RKO (cell line): ENCODE data around the gene AGAP3.

ENCODE experiments used
- DNase-seq: peaks from one replicate; pipeline ENCODE4 v3.0.0-alpha.2; 2016; ENCODE audit warnings: low spot score

Gene AGAP3

DNA sequence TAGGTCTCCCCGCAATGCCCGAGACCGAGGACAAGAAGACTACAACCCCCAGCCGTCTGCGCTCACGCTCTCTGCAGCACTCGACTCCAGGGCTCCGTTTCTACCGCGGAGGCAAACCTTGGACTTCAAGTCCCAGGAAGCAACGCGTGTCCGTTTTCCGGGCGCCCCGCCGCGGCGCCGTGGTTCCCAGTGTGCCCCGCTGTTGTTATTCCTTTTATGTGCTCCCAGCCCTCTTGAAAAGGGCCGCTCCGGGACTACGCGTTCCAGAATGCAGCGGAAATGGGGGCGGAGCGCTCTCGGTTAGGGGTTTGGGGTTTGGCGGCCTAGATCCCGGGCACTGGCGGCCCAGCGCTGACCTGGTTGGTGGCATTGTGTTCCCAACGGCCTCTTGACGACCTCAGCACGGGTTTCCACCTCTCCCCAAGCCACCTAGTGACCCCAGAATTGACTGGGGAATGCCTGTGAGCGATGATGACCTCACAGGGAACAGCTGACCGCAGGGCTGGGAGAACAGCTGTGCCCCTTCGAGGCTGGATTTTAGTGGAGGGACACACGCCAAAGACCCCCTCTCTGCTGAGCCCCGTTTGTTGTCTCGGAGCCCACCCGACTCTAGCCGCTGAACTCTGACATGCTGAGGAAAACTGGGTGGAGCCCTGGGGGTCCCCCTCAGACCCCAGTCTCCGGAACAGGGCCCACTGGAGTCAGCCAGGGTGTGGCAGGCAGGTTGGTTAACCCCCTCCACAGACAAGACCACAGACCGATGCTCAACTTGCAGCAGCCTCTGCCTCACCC lies 28.1 kb upstream of the AGAP3 start:
- DNase-seq, result peak; percentile 100

DNA sequence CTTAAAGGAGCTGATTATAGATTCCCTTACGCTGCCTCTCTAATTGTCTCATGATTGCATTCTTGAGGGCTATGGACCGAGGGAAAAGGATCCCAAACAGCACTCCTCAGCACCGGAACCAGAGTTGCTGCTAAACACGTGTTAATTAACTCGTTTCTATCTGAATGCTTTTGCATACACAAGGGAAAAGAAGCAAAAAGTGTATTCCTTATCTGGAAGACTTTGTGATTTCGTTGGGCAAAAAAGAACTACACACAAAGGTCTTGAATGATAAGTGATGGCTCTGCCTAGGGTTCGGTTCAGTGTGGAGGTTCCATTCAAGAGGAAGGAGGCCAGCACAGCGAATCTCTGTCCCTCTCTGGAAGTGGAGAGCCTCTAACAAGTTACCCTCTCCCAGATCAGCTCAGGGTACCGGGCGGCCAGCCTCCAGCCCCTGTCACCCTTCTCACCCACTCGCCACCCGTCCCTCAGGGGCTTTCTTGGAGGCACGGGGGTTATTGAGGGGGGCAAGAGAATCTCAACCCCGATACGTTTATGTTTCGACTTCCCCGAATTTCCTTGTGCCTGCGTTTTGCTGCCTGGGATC lies 27.4 kb upstream of the AGAP3 start:
- DNase-seq, result peak; percentile 69

DNA sequence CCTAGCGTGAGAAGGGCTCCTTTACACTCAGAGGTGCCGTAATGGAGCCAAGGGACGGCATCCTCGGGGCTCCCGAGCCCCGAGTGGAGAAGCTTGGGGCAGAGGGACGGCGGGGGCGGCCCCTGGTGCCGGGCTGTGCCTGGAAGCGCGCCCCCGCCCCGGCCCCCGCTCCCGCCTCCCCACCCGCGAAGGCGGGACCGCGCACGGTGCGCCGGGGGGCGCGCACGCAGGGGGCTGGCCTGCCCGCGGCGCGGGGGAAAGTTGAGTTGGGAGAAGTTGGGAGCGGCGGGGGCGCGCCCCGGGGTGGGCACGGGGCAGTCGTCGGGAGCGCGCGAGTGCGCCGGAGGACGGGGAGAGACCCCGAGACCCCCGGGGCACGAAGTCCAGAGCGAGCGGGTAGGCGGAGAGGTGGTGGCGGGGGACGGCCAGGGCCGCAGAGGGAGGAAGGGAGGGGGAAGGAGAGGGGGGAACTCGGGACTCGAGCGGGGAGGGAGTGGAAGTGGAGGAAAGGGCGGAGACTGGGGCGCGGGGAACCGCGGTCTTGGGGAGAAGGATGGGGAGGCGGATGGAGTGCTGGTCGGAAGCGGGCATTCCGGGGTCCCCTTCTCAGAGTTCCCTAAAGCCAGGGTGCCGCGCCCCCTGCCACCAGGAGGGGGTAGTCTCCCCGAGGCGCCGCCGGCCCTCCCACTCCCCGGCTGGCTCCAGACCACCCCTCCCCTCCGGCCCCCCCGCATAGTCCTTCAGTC lies 26.7 kb upstream of the AGAP3 start, which contains the start of gene SLC4A2:
Gene SLC4A2, plus strand, starts transcription at position 223 of the 746 bp plus-strand sequence. CDS start 2,399 bp downstream, outside the sequence.
- DNase-seq, result peak; percentile 84

DNA sequence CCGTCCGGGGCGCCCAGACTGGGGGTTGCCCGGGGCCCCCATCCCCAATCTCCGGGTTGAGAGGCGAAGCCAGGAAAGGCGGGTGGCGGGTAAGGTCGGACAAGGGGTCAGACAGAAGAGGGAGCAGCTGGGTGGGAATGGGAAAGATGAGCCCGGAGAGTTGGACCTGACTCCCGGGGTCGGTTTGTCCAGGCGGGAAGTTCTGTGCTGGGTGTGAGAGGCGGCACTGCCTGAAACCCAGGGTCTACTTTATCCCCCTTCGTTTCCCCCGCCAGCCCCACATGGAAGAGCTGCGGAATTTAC lies 26.2 kb upstream of the AGAP3 start:
- DNase-seq, result no peak

DNA sequence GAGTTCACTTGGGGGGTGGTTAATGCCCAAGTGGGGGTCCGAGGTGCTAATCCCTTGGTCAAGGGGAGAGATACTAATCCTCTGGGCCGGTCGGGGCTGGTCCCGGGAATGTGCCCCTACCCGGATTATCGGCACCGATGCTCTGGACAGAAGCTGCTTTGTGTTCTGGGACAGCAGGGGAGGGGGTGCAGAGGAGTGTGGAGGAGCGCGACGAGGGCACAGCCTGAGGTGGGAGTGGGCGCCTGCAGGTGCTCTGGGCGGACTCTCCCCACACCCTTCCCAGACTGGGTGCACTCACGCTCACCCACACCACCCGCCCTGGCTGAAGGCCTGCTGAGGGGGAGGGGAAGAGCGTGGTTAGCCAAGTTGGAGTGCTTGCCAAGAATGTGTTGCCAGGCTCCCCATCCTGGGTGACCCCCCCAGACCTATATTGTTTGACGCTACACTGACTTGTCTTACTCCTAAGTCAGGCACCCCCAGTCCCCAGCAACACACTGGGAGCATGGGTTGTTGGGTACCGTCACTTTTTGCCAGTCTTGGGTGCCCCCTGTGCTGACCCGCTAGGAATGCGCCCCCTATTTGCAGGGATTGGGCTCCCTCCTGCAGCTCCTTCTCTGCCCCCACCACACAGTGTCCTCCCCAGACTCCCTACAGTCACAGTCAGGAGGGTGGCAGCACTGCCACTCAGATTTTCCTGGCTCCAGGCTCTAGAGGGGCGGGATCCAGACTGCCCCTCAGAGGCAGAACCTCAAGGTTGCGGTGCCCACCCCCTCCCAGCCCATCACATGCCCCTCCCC lies 25.7 kb upstream of the AGAP3 start:
- peak; percentile 89 for DNase-seq

DNA sequence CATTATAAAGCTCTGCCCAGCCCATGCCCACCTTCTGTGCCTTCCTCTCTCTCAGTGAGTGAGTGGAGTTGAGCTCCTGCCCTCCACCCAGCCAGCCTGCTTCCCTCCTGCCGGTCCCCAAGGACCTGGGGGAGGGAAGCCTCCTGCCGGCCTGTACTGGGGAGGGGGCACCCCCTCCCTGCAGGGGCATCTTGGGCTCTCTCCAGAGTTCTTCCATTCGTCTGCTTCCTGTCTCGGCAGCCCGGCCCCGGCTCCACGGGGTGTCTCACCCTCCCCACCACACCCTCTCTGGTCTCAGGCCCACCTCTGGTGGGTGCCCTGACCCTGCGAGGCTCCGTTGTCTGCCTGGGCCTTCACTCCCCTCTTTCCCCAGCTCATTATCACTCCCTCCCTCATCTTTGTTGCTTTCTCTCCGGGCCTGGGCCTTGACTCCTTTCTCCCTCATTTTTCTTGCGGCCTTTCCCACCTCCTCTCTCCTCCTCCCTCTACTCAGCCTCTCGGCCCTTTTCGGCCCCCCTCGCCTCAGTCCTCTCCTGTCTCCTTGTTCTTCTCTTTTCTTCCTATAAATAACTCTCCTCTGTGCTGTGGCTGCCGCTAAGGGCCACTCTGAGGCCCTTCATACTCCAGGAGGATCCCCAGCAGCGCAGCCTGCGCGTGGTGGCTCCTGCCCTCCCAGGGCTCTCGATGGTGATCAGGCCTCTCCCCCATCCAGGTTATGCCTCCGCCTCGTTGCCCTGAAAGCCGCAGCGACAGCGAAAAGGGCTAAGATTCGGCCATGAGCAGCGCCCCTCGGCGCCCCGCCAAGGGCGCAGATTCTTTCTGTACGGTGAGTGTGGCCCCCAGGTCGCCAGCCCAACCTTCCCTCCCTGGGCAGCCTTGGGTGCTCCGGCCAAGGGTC lies 24.8 kb upstream of the AGAP3 start:
- DNase-seq, result peak; percentile 57

DNA sequence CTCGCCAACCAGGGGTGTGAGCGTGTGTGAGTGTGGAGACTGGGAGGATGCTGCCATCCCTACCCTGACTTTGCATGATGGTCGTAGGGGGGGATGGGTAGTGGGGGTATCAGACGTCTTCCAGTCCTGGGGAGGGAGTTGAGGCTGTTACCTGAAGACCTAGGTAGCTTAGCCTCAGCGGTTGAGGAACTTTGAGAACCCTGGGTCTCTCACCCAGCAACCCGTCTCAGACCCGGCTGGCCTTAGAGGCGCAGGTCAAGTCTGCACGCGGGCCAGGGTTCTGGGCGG lies 24.2 kb upstream of the AGAP3 start:
- DNase-seq, result no peak

DNA sequence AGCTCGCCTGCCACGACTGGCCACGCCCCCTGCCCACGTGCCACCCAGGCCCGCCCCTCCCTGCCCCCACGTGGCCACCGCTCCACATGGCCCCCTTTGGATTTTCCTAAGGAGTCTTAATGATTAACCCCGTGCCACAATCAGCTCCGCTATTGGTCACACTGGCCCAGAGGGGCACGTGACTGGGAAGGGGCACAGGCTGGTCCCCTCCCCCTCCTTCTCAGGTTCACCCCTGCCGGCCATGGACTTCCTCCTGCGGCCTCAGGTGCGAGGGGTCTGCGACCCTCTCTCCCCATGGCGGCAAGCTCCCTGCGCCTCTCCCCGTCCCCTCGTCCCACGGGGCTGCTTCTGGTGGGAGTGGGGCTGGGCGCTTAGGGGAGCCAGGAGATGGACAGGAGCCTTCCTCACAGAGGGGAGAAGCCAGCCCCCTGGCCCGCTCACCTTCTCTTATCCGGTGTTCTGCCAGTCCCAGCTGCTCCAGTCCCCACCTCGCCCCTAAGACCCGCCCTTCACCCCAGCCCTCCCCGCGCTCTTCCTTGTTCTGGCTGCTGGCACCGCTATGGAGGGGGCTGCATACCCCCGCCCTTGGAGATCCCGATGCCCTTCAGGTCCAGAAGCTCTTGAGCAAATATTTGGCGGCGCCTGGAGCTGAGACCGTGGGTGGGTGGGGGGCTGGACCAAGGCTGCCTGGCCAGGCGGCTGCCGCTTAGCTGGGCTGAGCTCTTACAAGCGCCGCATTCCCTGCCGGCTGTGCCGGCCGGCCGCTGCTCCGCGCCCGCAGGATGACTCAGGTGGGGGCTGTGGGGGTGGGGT lies 23.7 kb upstream of the AGAP3 start:
- DNase-seq, result peak; percentile 95

DNA sequence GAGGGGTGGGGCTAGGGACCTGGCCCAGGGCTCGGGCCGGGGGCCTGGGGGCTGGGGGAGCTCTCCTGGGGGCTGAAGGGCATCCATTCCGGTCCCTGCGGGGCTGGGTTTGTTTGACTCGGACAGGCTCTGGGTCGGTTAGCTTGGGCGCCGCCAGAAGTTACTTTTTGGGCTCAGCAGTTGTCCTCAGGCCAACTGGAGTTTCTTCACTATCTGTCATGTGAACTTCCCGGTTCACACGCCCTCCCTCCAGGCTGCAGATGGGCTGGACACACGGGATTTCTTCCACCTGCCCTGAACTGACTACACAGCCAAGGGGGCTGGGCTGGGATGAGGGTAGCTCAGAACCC lies 23.1 kb upstream of the AGAP3 start:
- DNase-seq, result peak; percentile 53

DNA sequence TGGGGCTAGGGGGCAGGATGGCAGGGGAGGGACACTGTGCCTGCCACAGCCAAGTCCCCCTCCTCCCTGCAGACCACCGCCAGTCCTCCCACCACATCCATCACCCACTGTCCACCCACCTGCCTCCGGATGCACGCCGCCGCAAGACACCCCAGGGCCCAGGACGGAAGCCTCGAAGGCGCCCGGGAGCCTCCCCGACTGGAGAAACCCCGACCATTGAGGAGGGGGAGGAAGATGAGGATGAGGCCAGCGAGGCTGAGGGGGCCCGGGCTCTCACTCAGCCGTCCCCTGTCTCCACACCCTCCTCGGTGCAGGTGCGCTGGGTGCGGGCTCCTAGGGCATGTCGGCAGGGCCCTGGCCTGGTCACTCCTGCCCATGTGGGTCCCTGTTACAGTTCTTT lies 21.8 kb upstream of the AGAP3 start:
- DNase-seq, result no peak

DNA sequence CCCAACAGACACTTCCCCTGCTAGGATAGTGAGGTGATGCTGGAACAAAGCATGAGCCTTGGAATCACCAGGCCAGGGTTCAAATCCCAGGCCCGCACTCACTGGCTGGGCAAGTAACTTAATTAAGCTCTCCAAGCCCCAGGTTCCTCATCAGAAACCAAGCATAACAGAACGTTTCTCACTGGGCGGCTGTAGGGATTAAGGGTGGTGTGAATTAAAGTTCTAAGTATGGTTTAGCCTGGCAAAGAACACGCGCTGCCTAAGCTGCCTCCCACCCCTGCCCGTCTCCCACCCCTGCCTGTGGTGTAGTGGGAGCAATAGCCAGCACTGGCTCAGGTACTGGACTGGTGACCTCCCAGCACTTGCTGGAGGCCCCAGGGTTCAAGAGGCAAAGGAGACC lies 21.3 kb upstream of the AGAP3 start:
- DNase-seq, result no peak

DNA sequence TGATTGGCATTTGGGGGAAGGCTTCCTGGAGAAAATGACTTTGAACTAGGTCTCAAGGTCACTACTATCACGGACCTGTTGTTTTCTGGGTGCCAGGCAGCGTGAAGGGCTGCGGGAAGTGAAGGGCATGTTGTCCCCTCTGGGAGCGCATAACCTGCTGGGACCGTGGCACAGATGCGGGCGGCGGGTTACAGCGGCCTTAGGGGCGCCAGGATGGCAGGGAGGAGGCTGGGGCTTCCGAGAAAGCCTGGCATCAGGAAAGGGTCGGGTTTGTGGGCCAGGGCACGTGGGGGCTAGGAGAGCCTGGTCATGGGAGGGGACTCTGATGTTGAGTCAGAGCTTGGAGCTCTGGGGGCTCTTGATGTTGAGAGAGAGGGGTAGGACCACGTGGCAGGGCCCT lies 20.8 kb upstream of the AGAP3 start:
- no peak for DNase-seq

DNA sequence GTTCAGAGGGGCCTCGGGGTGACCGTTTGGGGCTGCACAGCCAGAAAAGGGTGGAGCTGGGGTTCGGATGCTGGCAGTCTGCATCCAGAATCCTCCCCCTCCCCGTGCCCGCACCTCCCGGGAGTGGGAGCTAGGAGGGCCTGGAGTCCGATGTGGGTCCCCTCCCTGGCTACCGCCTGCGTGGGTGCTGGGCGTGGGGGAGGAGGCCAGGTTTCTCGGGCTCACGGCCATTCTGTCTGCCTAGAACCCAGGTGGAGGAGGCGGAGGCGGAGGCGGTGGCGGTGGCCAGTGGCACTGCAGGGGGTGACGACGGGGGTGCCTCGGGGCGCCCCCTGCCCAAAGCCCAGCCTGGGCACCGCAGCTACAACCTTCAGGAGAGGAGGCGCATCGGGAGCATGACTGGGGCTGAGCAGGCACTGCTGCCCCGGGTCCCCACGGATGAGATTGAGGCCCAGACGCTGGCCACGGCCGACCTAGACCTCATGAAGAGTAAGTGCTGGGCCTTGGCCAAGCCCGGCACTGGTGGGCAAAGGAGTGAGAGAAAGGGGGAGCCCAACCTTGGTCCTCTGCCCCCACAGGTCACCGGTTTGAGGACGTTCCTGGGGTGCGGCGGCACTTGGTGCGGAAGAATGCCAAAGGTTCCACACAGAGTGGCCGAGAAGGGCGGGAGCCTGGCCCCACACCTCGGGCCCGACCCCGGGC lies 19.9 kb upstream of the AGAP3 start:
- no peak for DNase-seq

DNA sequence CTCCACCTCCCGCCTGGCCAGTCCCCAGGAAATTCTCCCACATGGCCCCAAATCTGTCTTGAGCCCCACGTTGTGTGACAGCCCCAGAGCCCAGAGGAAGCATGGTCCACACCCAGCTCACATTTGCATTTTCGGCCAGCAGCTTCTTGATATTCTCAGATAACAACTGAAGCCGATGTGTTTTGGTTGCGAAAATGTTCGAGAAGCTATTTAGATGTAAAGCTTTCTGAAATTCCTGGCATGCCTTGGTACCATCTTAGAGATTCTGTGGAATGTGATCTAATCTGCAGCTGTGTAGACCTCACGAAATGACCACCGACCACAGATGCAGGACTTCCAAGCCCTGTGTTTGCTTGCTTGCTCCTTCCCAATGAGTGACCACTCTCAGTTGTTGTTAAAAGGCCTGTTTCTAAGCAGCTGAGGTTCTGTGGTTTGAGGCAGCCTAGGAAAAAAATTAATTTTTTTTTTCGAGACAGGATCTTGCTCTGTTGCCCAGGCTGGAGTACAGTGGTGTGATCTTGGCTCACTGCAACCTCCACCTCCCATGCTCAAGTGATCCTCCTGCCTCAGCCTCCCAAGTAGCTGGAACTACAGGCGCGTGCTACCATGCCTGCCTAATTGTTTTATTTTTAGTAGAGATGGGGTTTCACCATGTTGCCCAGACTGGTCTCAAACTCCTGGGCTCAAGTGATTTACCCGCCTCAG lies 18.1 kb upstream of the AGAP3 start:
- no peak for DNase-seq

DNA sequence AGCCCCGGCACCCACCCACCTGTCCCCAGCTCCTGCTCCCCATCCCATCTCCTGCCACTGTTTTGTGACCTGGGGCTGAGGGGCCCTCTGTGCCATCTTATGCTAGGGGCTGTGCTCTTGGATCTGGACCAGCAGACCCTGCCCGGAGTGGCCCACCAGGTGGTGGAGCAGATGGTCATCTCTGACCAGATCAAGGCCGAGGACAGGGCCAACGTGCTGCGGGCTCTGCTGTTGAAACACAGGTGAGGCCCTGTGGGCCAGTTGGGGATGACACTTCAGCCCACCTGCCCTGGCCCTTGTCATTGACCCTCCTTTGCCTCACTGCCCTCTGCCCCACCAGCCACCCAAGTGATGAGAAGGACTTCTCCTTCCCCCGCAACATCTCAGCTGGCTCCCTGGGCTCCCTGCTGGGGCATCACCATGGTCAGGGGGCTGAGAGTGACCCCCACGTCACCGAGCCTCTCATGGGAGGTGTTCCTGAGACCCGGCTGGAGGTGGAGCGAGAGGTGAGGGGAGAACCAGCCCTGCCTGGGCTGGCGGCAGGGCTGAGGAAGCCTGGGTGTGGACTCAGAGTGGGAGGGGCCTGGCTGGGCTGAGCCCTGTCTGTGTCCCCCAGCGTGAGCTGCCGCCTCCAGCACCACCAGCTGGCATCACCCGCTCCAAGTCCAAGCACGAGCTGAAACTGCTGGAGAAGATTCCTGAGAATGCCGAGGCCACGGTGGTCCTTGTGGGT lies 16.3 kb upstream of the AGAP3 start:
- DNase-seq, result no peak

DNA sequence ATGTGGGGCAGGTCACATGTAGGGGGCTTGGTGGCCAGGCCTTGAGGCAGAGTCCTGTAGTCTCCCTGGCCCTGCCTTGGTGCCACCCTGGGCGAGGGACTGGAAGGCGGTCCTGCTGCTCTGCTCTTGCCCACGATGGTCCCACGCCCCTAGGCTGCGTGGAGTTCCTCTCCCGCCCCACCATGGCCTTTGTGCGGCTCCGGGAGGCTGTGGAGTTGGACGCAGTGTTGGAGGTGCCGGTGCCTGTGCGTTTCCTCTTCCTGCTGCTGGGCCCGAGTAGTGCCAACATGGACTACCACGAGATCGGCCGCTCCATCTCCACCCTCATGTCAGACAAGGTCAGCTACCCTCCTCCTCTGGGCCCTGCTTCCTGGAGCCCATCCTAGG lies 15.7 kb upstream of the AGAP3 start:
- no peak for DNase-seq

DNA sequence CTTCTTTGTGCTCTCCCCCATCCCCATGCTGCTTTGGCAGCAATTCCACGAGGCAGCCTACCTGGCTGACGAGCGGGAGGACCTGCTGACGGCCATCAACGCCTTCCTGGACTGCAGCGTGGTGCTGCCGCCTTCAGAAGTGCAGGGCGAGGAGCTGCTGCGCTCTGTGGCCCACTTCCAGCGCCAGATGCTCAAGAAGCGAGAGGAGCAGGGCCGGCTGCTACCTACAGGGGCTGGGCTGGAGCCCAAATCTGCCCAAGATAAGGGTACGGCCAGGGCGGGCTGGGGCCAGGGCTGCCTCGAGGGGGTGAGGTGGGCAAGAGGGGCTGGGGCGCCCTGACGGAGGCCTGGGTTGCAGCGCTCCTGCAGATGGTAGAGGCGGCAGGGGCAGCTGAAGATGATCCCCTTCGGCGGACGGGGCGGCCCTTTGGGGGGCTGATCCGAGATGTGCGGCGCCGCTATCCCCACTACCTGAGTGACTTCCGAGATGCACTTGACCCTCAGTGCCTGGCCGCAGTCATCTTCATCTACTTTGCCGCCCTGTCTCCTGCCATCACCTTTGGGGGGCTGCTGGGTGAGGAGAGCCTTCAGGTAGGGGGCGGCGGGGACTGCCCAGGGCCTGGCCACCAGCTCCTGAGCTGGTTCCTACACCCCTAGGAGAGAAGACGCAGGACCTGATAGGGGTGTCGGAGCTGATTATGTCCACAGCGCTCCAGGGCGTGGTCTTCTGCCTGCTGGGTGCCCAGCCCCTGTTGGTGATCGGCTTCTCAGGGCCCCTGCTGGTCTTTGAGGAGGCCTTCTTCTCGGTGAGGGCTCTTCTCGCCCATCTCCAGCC lies 15.0 kb upstream of the AGAP3 start:
- DNase-seq, result no peak

DNA sequence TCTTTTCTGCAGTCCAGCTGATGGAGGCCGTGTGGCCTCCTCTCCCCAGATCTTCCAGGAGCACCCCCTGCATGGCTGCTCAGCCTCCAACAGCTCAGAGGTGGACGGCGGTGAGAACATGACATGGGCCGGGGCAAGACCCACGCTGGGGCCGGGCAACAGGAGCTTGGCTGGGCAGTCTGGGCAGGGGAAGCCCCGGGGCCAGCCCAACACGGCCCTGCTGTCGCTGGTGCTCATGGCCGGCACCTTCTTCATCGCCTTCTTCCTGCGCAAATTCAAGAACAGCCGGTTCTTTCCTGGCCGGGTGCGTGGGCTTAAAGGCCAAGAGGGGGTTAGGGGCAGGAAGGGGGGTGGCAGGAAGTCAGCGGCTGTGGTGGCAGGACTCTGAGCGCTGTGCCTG lies 12.3 kb upstream of the AGAP3 start:
- no peak for DNase-seq
